K562 (cell line): Measurements from ENCODE around the gene SNAPC5. TPM values are rescaled to one million over a fixed set of nuclear protein-coding genes. Genes with fewer than 3 reads are reported as not detected.

Source experiments
- ATAC-seq: fragments of 200-7000 bp; cut with Tn5 transposase; 3 replicates; pipeline ENCODE4 v1.9.1; 2020; ENCODE audit warnings: moderate library complexity
- BruUV-seq: library from RNA; stranded (reverse); fragments of 400-500 nt; replicated peaks from 2 replicates; lab custom pipeline; 2021; lab: Mats Ljungman, UMichigan
- CTCF ChIA-PET: fragments of 300-600 bp; formaldehyde crosslinking; extraction: SDS; loops from one replicate; lab custom pipeline; 2021; ENCODE audit warnings: low intra/inter-chr PET ratio; lab: Yijun Ruan, JAX
- POLR2A ChIA-PET: fragments of 300-600, 350-650 bp; sonication (Branson Sonifier 250); formaldehyde crosslinking; extraction: SDS; loops from one replicate; lab custom pipeline; 2021; ENCODE audit warnings: antibody characterized with exemption, inconsistent platforms; lab: Yijun Ruan, JAX
- DNase-seq, 4 experiments: peaks; one replicate each; pipeline versions ENCODE4 v3.0.0 to v3.0.0-alpha.2; 2011 to 2018; ENCODE audit warnings: low spot score in 3 of 4, mixed read lengths in 3 of 4; ENCODE audit errors: extremely low read depth in 1 of 4
- FAIRE-seq: peaks from 2 replicates; lab custom pipeline; 2011; peaks lifted over from hg19 to GRCh38; lab: Jason Lieb, UNC
- H2AFZ ChIP-seq: 2 replicates; pipeline ENCODE4 v1.6.0; 2011; ENCODE audit warnings: low read depth, low read length, control low read depth, inconsistent platforms
- H3K27ac ChIP-seq: fragments of 200-600 bp; 3 replicates; pipeline ENCODE4 v1.8.0; 2011; ENCODE audit warnings: low read depth, mild to moderate bottlenecking, control low read depth, inconsistent platforms, low read length, moderate library complexity, mixed read lengths; ENCODE audit errors: extremely low read depth
- H3K27me3 ChIP-seq, 2 experiments: fragments of 300-600 bp in 1 of 2; 2 replicates in 1 of 2; 3 replicates in 1 of 2; pipeline versions ENCODE4 v1.6.0 to v1.8.0; 2011; ENCODE audit warnings: inconsistent platforms in 2 of 2, low read length in 2 of 2, mild to moderate bottlenecking in 1 of 2, mixed read lengths in 1 of 2, moderate library complexity in 1 of 2; ENCODE audit not compliant: control insufficient read depth in 2 of 2, insufficient read depth in 2 of 2
- H3K36me3 ChIP-seq: fragments of 300-600 bp; 3 replicates; pipeline ENCODE4 v1.8.0; 2011; ENCODE audit warnings: mild to moderate bottlenecking, low read length, inconsistent platforms; ENCODE audit not compliant: control insufficient read depth, insufficient read depth
- H3K4me1 ChIP-seq, 2 experiments: fragments of 200-600 bp in 1 of 2; replicated peaks in 1 of 2; 2 replicates in 1 of 2; 3 replicates in 1 of 2; pipeline versions ENCODE4 v1.5.1 to v1.8.0; 2011; ENCODE audit warnings: inconsistent platforms in 2 of 2, low read length in 2 of 2, mild to moderate bottlenecking in 1 of 2, mixed read lengths in 1 of 2, moderate library complexity in 1 of 2; ENCODE audit not compliant: control insufficient read depth in 2 of 2, insufficient read depth in 2 of 2
- H3K4me2 ChIP-seq: 2 replicates; pipeline ENCODE4 v1.6.1; 2011; ENCODE audit warnings: low read length, control low read depth, inconsistent platforms, mixed read lengths; ENCODE audit not compliant: insufficient read depth
- H3K4me3 ChIP-seq: fragments of 200-600 bp; sonication (generic), shearing (Covaris generic); 2 replicates; pipeline ENCODE4 v1.5.1; 2016; ENCODE audit warnings: control low read depth, inconsistent platforms
- H3K79me2 ChIP-seq: fragments of 200-600 bp; 3 replicates; pipeline ENCODE4 v1.8.0; 2011; ENCODE audit warnings: low read length, inconsistent platforms; ENCODE audit not compliant: control insufficient read depth, insufficient read depth
- H3K9ac ChIP-seq, 2 experiments: 2 replicates each; pipeline versions ENCODE4 v1.6.0 to v1.6.1; 2011; ENCODE audit warnings: low read depth in 2 of 2, low read length in 2 of 2, control low read depth in 1 of 2, inconsistent platforms in 1 of 2, mild to moderate bottlenecking in 1 of 2, mixed read lengths in 1 of 2; ENCODE audit not compliant: insufficient read depth in 1 of 2
- H3K9me1 ChIP-seq: one replicate; pipeline ENCODE4 v1.6.0; 2011; ENCODE audit warnings: inconsistent platforms, mild to moderate bottlenecking, low read length, moderate library complexity; ENCODE audit not compliant: control insufficient read depth, insufficient read depth
- H3K9me3 ChIP-seq: replicated peaks from 2 replicates; pipeline ENCODE4 v1.5.1; 2011; ENCODE audit warnings: low read depth, low read length, inconsistent platforms; ENCODE audit not compliant: control insufficient read depth, insufficient read depth
- H4K20me1 ChIP-seq: replicated peaks from 2 replicates; pipeline ENCODE4 v1.6.1; 2011; ENCODE audit warnings: low read length, inconsistent platforms, mixed read lengths; ENCODE audit not compliant: control insufficient read depth, insufficient read depth
- CBFA2T2 ChIP-seq: fragments of 450-650 bp; conservative IDR thresholded peaks from 2 replicates; pipeline ENCODE4 v1.6.1; 2017; ENCODE audit warnings: mild to moderate bottlenecking
- CHD4 ChIP-seq: fragments of 200-600 bp; sonication (generic); IDR thresholded peaks from 3 replicates; pipeline ENCODE4 v1.6.1; 2012; ENCODE audit warnings: low read depth, mild to moderate bottlenecking, mixed read lengths, low read length, inconsistent platforms; ENCODE audit not compliant: insufficient read depth, insufficient replicate concordance, poor library complexity, severe bottlenecking
- E2F6 ChIP-seq, 2 experiments: IDR thresholded peaks; 2 replicates each; pipeline ENCODE4 v1.6.1; 2011; ENCODE audit warnings: borderline replicate concordance in 1 of 2, control low read depth in 1 of 2, low read depth in 1 of 2, low read length in 1 of 2, mild to moderate bottlenecking in 1 of 2, mixed read lengths in 1 of 2, moderate library complexity in 1 of 2; ENCODE audit not compliant: insufficient read depth in 1 of 2, insufficient read length in 1 of 2, poor library complexity in 1 of 2, severe bottlenecking in 1 of 2; ENCODE audit errors: extremely low read depth in 1 of 2
- HLTF ChIP-seq: fragments of 450-650 bp; IDR thresholded peaks from 2 replicates; pipeline ENCODE4 v1.6.1; 2016
- KDM2B ChIP-seq: fragments of 250-450 bp; sonication (Bioruptor Pico); IDR thresholded peaks from 2 replicates; pipeline ENCODE4 v1.8.0; 2021; ENCODE audit warnings: mild to moderate bottlenecking, moderate library complexity
- KLF16 ChIP-seq: IDR thresholded peaks from 2 replicates; pipeline ENCODE4 v1.6.1; 2016; ENCODE audit warnings: antibody characterized with exemption
- NFRKB ChIP-seq: fragments of 450-650 bp; IDR thresholded peaks from 2 replicates; pipeline ENCODE4 v1.6.1; 2016; ENCODE audit warnings: low read depth
- NONO ChIP-seq, 2 experiments: fragments of 200-400 bp in 1 of 2; fragments of 450-650 bp in 1 of 2; formaldehyde crosslinking in 1 of 2; IDR thresholded peaks; 2 replicates each; pipeline ENCODE4 v1.6.1; 2017; ENCODE audit warnings: low read depth in 2 of 2, mild to moderate bottlenecking in 2 of 2, moderate library complexity in 2 of 2, low read length in 1 of 2
- PTTG1 ChIP-seq: fragments of 450-650 bp; IDR thresholded peaks from 2 replicates; pipeline ENCODE4 v1.6.1; 2016; ENCODE audit warnings: low read depth, mild to moderate bottlenecking, missing genetic modification characterization, missing compliant biosample characterization
- ZNF12 ChIP-seq: sonication (generic); formaldehyde crosslinking; IDR thresholded peaks from 2 replicates; pipeline ENCODE4 v1.4.0; 2020; ENCODE audit warnings: mild to moderate bottlenecking, missing genetic modification reagents
- ZNF217 ChIP-seq: sonication (generic); formaldehyde crosslinking; IDR thresholded peaks from 2 replicates; pipeline ENCODE4 v1.8.0; 2022; ENCODE audit warnings: mild to moderate bottlenecking, missing genetic modification reagents
- ZNF239 ChIP-seq: fragments of 250-450 bp; sonication (Bioruptor Pico); IDR thresholded peaks from 2 replicates; pipeline ENCODE4 v1.4.0; 2020; ENCODE audit warnings: mild to moderate bottlenecking
- ZNF253 ChIP-seq: fragments of 250-450 bp; sonication (Bioruptor Pico); conservative IDR thresholded peaks from 2 replicates; pipeline ENCODE4 v1.6.1; 2021; ENCODE audit warnings: mild to moderate bottlenecking
- ZNF511 ChIP-seq: sonication (generic); formaldehyde crosslinking; IDR thresholded peaks from 2 replicates; pipeline ENCODE4 v1.8.0; 2022; ENCODE audit warnings: mild to moderate bottlenecking, missing genetic modification reagents
- ZSCAN29 ChIP-seq: fragments of 450-650 bp; IDR thresholded peaks from 2 replicates; pipeline ENCODE4 v1.6.1; 2017
- WGBS: fragments of 100-300 bp; shearing (Covaris generic); methylation state at CpG from one replicate; pipeline ENCODE4 v1.1.6; 2016; ENCODE audit warnings: low coverage, mixed read lengths; ENCODE audit not compliant: insufficient coverage; ENCODE audit errors: missing lambda C conversion rate; 5-methylcytosine and 5-hydroxymethylcytosine counted together
- in situ Hi-C: fragments of 300-500 bp; cut with MboI; formaldehyde crosslinking; loops from 4 replicates; pipeline ENCODE4 v1.15.0; 2018; ENCODE audit warnings: inconsistent platforms, mixed read lengths
- intact Hi-C: fragments of 100-400 bp; cut with micrococcal nuclease; formaldehyde crosslinking; loops from 2 replicates; pipeline ENCODE4 v1.14.2; 2022
- polyA plus RNA-seq, 8 experiments: library from polyadenylated mRNA; depleted of rRNA in 4 of 8; stranded (reverse) in 5 of 8; unstranded in 3 of 8; fragments of >200 nt; fragmentation: Nextera tagmentation in 2 of 8; fragmentation: Illumina TruSeq in 1 of 8; extraction: Ambion mirVana in 2 of 8; extraction: Trizol in 1 of 8; gene quantifications; 2 replicates each; pipeline versions ENCODE4 v1.2.1 to v1.2.3, GENCODE V29; 2011 to 2014; ENCODE audit warnings: inconsistent platforms in 1 of 8, missing spikeins in 1 of 8
- total RNA-seq, 7 experiments: library from RNA; depleted of rRNA in 6 of 7; stranded (reverse); fragments of >200 nt in 6 of 7; fragmentation: Illumina TruSeq in 2 of 7; extraction: Trizol in 2 of 7; gene quantifications; 2 replicates each; pipeline versions ENCODE4 v1.2.1 to v1.2.3, GENCODE V29; 2011 to 2021; ENCODE audit warnings: low replicate concordance in 1 of 7

Gene SNAPC5
- total and polyA plus RNA-seq, 9 of the 15 experiments (the other 6 are each of a cell fraction or from before 2014, with no cell fraction given) = 52.8 to 155 (median 96.5) TPM

- Histone ChIP-seq H3K36me3 (peaks cover 92% of the 10 kb centered on the region), H3K4me1 (peaks cover 4 to 5% of the 10 kb centered on the region in 2 experiments; a peak in 3 of 5 replicates), H3K79me2 (peaks cover 4% of the 10 kb centered on the region; the same call in 1 of the 3 replicates), H2AFZ (no peak overlapping the region), H4K20me1 (no peaks in the 10 kb centered on the region), H3K27ac (no peak overlapping the region), H3K9ac (no peak overlapping the region), H3K27me3 (no peaks in the 10 kb centered on the region), H3K9me3 (no peaks in the 10 kb centered on the region), H3K4me2 (no peak overlapping the region), H3K4me3 (no peak overlapping the region), H3K9me1 (no peaks in the 10 kb centered on the region)
- TF ChIP-seq ZNF217 (no peak), HLTF (no peak), KDM2B (CRISPR knock-in tag) (no peak), PTTG1 (tag) (no peak), NFRKB (no peak), E2F6 (IDR thresholded peaks at IDR 0.05; ENCODE audit: borderline replicate concordance in 1 of 2, extremely low read depth in 1 of 2, insufficient read depth in 1 of 2, insufficient read length in 1 of 2, low read depth in 1 of 2, low read length in 1 of 2, poor library complexity in 1 of 2, severe bottlenecking in 1 of 2) (no peak), ZNF511 (CRISPR knock-in tag) (no peak), CHD4 (no peak), ZNF239 (no peak), NONO (IDR thresholded peaks at IDR 0.05; ENCODE audit: low read depth in 2 of 2, low read length in 1 of 2) (no peak), KLF16 (no peak), ZNF253 (CRISPR knock-in tag) (no peak), ZSCAN29 (no peak), ZNF12 (no peak), CBFA2T2 (no peak)
- ChIA-PET CTCF (no interaction called here), POLR2A (interaction anchor here (0.6 to 1.5 kb wide), 6 partner anchors 9 to 1032 kb away, joined by 3 to 7 read pairs (median 3); partner anchors contain the start of genes C15orf61 and SNAPC5)
- in situ Hi-C loops = no loop called here
- 79% methylated on average over 6 of the region's 6 CpGs for WGBS
- FAIRE-seq (no peak), ATAC-seq (no peak), DNase-seq (no peak)
- intact Hi-C loops = no loop called here
- BruUV-seq = no TSS peak
These were observed 8.3 kb downstream of the SNAPC5 start for GRCh38 chr15:66489179-66489791.
